HEK293 (cell line): Measurements from ENCODE around the gene NXN.

Source experiments
- ZBTB1 ChIP-seq: fragments of 450-650 bp; formaldehyde crosslinking; IDR thresholded peaks from 2 replicates; pipeline ENCODE4 v1.5.1; 2016; ENCODE audit warnings: missing biosample characterization, missing genetic modification characterization
- ZNF629 ChIP-seq: fragments of 450-650 bp; formaldehyde crosslinking; IDR thresholded peaks from 2 replicates; pipeline ENCODE4 v1.5.1; 2017; ENCODE audit warnings: missing biosample characterization, missing genetic modification characterization

DNA sequence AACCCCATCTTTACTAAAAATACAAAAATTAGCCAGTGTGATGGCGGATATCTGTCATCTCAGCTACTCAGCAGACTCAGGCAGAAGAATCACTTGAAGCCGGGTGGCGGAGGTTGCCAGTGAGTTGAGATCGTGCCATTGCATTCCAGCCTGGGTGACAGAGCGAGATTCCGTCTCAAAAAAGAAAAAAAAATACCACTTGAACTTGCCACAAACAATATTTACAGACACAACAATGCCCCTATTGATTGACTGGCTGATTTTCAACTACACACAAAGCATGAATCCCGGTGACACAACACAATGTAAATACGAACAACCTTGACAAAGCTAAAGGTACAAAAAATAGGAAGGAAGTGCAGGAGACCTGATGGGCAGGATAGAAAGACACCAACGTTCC lies 49.3 kb downstream of the NXN start:
- TF ChIP-seq ZBTB1 (tag by site-specific recombination) (no peak), ZNF629 (no peak)
